ENCODE measurements around the gene ANLN. TPM values are rescaled to one million over a fixed set of nuclear protein-coding genes. Genes with fewer than 3 reads are reported as not detected.

Gene ANLN
- total and polyA plus RNA-seq, 9 of the 15 experiments (the other 6 are each of a cell fraction or from before 2014, with no cell fraction given) = 18.1 to 66.2 (median 38.7) TPM

DNA sequence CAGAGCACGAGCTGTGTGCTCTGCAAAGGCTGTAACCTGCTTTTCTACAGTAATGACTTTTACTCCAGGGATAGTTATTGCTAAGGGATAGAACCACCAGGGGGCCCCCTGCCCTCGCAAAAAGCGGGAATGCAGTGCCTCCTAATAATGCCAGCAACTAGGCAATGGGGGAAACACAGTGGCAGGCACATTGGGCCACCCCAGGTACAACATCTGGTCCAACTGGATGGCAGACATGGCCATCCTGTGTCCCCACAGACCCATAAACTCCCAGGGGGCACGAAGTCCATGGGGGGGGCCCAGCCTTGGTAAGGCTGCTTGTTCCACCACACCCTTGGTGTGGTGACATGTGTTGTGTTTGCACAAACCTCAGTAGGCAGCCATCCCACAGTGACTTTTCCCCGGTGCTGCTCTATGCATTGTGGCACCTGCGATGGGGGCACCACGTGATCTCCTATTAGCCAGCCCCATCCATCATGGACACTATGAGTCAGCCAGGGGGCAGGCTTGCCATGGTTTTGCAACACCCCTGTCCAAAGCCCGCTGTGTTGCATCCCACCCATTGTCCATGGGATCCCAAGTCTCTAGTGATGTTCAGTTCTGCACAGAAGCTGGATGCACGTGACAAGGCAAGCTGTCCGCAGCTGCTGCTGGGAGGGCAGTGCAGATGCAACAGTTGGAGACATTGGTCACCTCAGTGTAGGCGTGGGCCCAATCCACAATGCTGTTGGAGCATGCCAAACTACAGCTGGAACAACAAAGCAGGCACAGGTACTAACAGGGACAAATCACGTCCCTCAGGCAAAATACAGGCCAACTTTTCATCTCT is 84.0 kb downstream of the ANLN start (continued):
- TF ChIP-seq, protein P1, sequence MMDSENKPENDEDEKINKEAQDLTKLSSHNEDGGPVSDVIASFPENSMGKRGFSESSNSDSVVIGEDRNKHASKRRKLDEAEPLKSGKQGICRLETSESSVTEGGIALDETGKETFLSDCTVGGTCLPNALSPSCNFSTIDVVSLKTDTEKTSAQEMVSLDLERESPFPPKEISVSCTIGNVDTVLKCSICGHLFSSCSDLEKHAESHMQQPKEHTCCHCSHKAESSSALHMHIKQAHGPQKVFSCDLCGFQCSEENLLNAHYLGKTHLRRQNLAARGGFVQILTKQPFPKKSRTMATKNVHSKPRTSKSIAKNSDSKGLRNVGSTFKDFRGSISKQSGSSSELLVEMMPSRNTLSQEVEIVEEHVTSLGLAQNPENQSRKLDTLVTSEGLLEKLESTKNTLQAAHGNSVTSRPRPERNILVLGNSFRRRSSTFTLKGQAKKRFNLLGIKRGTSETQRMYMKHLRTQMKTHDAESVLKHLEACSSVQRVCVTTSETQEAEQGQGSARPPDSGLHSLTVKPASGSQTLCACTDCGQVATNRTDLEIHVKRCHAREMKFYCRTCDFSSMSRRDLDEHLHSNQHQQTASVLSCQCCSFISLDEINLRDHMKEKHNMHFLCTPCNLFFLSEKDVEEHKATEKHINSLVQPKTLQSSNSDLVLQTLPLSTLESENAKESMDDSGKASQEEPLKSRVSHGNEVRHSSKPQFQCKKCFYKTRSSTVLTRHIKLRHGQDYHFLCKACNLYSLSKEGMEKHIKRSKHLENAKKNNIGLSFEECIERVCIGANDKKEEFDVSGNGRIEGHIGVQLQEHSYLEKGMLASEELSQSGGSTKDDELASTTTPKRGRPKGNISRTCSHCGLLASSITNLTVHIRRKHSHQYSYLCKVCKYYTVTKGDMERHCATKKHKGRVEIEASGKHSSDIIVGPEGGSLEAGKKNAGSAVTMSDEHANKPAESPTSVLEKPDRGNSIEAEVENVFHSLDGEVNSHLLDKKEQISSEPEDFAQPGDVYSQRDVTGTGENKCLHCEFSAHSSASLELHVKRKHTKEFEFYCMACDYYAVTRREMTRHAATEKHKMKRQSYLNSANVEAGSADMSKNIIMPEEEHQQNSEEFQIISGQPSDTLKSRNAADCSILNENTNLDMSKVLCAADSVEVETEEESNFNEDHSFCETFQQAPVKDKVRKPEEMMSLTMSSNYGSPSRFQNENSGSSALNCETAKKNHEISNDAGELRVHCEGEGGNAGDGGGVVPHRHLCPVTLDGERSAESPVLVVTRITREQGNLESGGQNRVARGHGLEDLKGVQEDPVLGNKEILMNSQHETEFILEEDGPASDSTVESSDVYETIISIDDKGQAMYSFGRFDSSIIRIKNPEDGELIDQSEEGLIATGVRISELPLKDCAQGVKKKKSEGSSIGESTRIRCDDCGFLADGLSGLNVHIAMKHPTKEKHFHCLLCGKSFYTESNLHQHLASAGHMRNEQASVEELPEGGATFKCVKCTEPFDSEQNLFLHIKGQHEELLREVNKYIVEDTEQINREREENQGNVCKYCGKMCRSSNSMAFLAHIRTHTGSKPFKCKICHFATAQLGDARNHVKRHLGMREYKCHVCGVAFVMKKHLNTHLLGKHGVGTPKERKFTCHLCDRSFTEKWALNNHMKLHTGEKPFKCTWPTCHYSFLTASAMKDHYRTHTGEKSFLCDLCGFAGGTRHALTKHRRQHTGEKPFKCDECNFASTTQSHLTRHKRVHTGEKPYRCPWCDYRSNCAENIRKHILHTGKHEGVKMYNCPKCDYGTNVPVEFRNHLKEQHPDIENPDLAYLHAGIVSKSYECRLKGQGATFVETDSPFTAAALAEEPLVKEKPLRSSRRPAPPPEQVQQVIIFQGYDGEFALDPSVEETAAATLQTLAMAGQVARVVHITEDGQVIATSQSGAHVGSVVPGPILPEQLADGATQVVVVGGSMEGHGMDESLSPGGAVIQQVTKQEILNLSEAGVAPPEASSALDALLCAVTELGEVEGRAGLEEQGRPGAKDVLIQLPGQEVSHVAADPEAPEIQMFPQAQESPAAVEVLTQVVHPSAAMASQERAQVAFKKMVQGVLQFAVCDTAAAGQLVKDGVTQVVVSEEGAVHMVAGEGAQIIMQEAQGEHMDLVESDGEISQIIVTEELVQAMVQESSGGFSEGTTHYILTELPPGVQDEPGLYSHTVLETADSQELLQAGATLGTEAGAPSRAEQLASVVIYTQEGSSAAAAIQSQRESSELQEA (IDR thresholded peaks at IDR 0.05; ENCODE audit: low read depth) = no peak
- peak; percentile 21; the same call in 1 of the 2 replicates for TF ChIP-seq MAX (CRISPR knock-in tag; IDR thresholded peaks at IDR 0.05)
- TF ChIP-seq, protein P2, sequence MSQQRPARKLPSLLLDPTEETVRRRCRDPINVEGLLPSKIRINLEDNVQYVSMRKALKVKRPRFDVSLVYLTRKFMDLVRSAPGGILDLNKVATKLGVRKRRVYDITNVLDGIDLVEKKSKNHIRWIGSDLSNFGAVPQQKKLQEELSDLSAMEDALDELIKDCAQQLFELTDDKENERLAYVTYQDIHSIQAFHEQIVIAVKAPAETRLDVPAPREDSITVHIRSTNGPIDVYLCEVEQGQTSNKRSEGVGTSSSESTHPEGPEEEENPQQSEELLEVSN (IDR thresholded peaks at IDR 0.05; ENCODE audit: borderline replicate concordance in 1 of 2, extremely low read depth in 1 of 2, insufficient read depth in 1 of 2, insufficient read length in 1 of 2, low read depth in 1 of 2, low read length in 1 of 2, poor library complexity in 1 of 2, severe bottlenecking in 1 of 2) = peak in 1 of 2 experiments; percentile 52
- TF ChIP-seq ARID2 (IDR thresholded peaks at IDR 0.05) = peak; percentile 69; the same call in 1 of the 2 replicates
- no peak for TF ChIP-seq MCM2 (IDR thresholded peaks at IDR 0.05; ENCODE audit: low read depth)
- no peak for TF ChIP-seq BRF1 (IDR thresholded peaks at IDR 0.05; ENCODE audit: borderline replicate concordance, extremely low read depth, insufficient read length)
- 0 out of 2 replicates have a peak, but pooled peaks have one; percentile 26 for TF ChIP-seq ZNF766 (CRISPR knock-in tag; conservative IDR thresholded peaks at IDR 0.05)
- no peak for TF ChIP-seq HIVEP1 (CRISPR knock-in tag; IDR thresholded peaks at IDR 0.05)
- TF ChIP-seq, protein P3, sequence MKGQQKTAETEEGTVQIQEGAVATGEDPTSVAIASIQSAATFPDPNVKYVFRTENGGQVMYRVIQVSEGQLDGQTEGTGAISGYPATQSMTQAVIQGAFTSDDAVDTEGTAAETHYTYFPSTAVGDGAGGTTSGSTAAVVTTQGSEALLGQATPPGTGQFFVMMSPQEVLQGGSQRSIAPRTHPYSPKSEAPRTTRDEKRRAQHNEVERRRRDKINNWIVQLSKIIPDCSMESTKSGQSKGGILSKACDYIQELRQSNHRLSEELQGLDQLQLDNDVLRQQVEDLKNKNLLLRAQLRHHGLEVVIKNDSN (CRISPR knock-in tag; IDR thresholded peaks at IDR 0.05) = peak; percentile 95
- 0 out of 2 replicates have a peak, but pooled peaks have one; percentile 30 for TF ChIP-seq CBFB (CRISPR knock-in tag; IDR thresholded peaks at IDR 0.05)
- TF ChIP-seq BRD4 (IDR thresholded peaks at IDR 0.05) = no peak
- TF ChIP-seq, protein P4, sequence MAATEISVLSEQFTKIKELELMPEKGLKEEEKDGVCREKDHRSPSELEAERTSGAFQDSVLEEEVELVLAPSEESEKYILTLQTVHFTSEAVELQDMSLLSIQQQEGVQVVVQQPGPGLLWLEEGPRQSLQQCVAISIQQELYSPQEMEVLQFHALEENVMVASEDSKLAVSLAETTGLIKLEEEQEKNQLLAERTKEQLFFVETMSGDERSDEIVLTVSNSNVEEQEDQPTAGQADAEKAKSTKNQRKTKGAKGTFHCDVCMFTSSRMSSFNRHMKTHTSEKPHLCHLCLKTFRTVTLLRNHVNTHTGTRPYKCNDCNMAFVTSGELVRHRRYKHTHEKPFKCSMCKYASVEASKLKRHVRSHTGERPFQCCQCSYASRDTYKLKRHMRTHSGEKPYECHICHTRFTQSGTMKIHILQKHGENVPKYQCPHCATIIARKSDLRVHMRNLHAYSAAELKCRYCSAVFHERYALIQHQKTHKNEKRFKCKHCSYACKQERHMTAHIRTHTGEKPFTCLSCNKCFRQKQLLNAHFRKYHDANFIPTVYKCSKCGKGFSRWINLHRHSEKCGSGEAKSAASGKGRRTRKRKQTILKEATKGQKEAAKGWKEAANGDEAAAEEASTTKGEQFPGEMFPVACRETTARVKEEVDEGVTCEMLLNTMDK (IDR thresholded peaks at IDR 0.05; ENCODE audit: borderline replicate concordance, insufficient read depth, low read depth, low read length, poor library complexity, severe bottlenecking) = peak; percentile 55
- no peak for TF ChIP-seq ZFP30 (CRISPR knock-in tag; IDR thresholded peaks at IDR 0.05; ENCODE audit: borderline replicate concordance)
